GM12873 (cell line): ENCODE results near the gene OXTR.

Experiments
- CTCF ChIP-seq: IDR thresholded peaks from 2 replicates; pipeline ENCODE4 v1.5.1; 2012; ENCODE audit warnings: low read depth, mild to moderate bottlenecking, moderate library complexity, low read length, control low read depth; ENCODE audit not compliant: insufficient read depth; ENCODE audit errors: missing control alignments

OXTR gene

GRCh38 chr3:8800016-8800415, 30.6 kb upstream of the OXTR start:
- TF ChIP-seq CTCF: no peak

- no peak for TF ChIP-seq CTCF
These were observed 24.8 kb upstream of the OXTR start for GRCh38 chr3:8794247-8794646.

GRCh38 chr3:8793242-8793641, 23.8 kb upstream of the OXTR start:
- no peak for TF ChIP-seq CTCF

- no peak for TF ChIP-seq CTCF
These were observed 21.1 kb upstream of the OXTR start for GRCh38 chr3:8790529-8790928.

- no peak for TF ChIP-seq CTCF
These were observed 15.4 kb upstream of the OXTR start for GRCh38 chr3:8784676-8785435.

- TF ChIP-seq CTCF: no peak
These were observed 10.9 kb upstream of the OXTR start for GRCh38 chr3:8780279-8780678.

- no peak for TF ChIP-seq CTCF
These were observed 9.1 kb upstream of the OXTR start for GRCh38 chr3:8778475-8778874.
